ENCODE data around the gene CASZ1.

Gene CASZ1

GRCh38 chr1:10614377-10615225 lies 181.8 kb downstream of the CASZ1 start:
- TF ChIP-seq GATA2 (IDR thresholded peaks at IDR 0.05; ENCODE audit: low read depth, low read length) (no peak), GATA3 (IDR thresholded peaks at IDR 0.05; ENCODE audit: low read depth, low read length) (no peak)

DNA sequence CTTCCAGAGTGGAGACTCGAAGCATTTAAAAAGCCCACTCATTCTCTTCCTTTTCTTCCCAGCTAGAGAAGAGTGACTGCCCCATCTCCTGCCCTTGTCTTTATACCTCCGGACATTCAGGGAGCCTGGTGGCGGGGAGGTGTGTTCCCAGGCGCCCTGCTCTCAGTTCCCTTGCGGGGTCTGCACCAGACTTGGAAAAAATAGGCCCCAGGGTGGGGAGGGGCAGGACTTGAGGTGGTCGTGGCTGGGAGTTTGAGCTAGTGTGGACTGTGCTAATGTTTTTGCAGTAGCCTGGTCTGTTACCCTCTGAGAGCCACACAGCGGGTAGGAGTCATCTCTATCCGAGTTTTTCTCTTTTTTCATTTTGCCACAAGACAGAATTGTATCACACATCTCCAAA lies 182.6 kb downstream of the CASZ1 start:
- TF ChIP-seq GATA2 (IDR thresholded peaks at IDR 0.05; ENCODE audit: low read depth, low read length) (no peak), GATA3 (IDR thresholded peaks at IDR 0.05; ENCODE audit: low read depth, low read length) (no peak)

GRCh38 chr1:10613340-10613739 lies 183.1 kb downstream of the CASZ1 start:
- TF ChIP-seq GATA2 (IDR thresholded peaks at IDR 0.05; ENCODE audit: low read depth, low read length) (no peak), GATA3 (IDR thresholded peaks at IDR 0.05; ENCODE audit: low read depth, low read length) (no peak)

GRCh38 chr1:10612436-10613160 lies 183.8 kb downstream of the CASZ1 start:
- TF ChIP-seq GATA3 (IDR thresholded peaks at IDR 0.05; ENCODE audit: low read depth, low read length) (no peak), GATA2 (IDR thresholded peaks at IDR 0.05; ENCODE audit: low read depth, low read length) (no peak)

DNA sequence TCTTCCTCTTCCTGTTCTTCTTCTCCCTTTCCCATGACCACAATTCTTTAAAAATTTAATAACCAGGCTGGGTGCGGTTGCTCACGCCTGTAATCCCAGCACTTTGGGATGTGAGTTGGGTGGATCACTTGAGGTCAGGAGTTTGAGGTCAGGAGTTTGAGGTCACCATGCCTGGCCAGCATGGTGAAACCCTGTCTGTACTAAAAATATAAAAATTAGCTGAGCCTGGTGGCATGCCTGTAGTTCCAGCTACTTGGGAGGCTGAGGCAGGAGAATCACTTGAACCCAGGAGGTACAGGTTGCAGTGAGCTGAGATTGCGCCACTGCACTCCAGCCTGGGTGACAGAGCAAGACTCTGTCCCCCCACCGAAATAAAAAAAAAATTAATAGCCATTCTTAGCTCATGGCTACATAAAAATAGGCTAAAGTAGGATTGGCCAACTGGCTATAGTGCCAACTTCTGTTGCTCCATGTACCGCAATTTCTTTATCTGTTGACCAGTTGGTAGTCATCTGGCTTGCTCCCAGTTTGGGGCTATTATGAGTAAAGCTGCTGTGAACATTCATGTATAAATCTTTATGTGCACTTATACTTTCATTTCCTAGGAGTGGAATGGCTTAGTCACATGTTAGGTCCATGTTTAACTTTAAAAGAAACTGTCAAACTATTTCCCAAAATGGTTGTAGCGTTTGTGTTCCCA lies 185.4 kb downstream of the CASZ1 start:
- TF ChIP-seq GATA3 (IDR thresholded peaks at IDR 0.05; ENCODE audit: low read depth, low read length) (no peak), GATA2 (IDR thresholded peaks at IDR 0.05; ENCODE audit: low read depth, low read length) (no peak)

DNA sequence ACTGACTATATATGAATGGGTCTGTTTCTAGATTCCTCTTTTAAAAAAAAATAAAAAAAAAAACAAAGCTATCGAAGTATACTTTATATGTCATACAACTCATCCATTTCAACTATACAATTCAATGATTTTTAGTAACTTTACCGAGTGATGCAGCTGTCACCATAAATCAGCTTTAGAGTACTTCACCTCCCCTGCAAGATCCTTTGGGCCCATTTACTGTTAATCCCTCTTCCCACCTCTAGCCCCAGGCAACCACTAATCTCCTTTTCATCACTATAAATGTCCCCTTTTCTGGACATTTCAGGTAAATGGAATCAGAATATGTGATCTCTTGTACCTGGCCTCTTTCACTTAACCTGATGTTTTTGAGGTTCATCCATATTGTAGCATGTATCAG lies 187.8 kb downstream of the CASZ1 start:
- no peak for TF ChIP-seq GATA3 (IDR thresholded peaks at IDR 0.05; ENCODE audit: low read depth, low read length)
- TF ChIP-seq GATA2 (IDR thresholded peaks at IDR 0.05; ENCODE audit: low read depth, low read length) = no peak

GRCh38 chr1:10607228-10607627 lies 189.2 kb downstream of the CASZ1 start:
- TF ChIP-seq GATA3 (IDR thresholded peaks at IDR 0.05; ENCODE audit: low read depth, low read length) (no peak), GATA2 (IDR thresholded peaks at IDR 0.05; ENCODE audit: low read depth, low read length) (no peak)

- TF ChIP-seq GATA3 (IDR thresholded peaks at IDR 0.05; ENCODE audit: low read depth, low read length) = no peak
- no peak for TF ChIP-seq GATA2 (IDR thresholded peaks at IDR 0.05; ENCODE audit: low read depth, low read length)
Observed at GRCh38 chr1:10606064-10606463, 190.4 kb downstream of the CASZ1 start.

- TF ChIP-seq GATA2 (IDR thresholded peaks at IDR 0.05; ENCODE audit: low read depth, low read length) = no peak
- no peak for TF ChIP-seq GATA3 (IDR thresholded peaks at IDR 0.05; ENCODE audit: low read depth, low read length)
Observed at GRCh38 chr1:10604966-10605365, 191.5 kb downstream of the CASZ1 start.

DNA sequence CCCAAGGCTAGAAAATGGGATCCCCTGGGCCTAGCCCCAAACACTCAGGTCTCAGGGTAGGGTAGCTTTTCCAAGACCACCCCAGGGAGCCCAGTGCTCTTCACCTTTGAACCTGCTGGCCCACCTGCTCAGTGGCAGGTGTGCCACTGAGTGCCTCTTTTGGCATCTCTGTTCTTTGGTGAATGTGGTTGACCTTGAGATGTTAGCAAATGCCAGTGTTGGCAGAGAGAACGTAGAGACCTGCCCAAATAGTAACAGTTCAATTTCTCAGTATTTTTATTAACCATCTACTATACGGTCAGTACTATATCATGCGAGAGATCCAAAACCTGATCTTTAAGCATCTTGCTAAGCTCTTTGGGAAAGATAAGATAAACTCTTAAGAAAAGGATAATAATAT lies 193.5 kb downstream of the CASZ1 start:
- TF ChIP-seq GATA3 (IDR thresholded peaks at IDR 0.05; ENCODE audit: low read depth, low read length) (no peak), GATA2 (IDR thresholded peaks at IDR 0.05; ENCODE audit: low read depth, low read length) (no peak)

- TF ChIP-seq GATA3 (IDR thresholded peaks at IDR 0.05; ENCODE audit: low read depth, low read length) (no peak), GATA2 (IDR thresholded peaks at IDR 0.05; ENCODE audit: low read depth, low read length) (no peak)
Observed at GRCh38 chr1:10601342-10602070, 194.9 kb downstream of the CASZ1 start.

GRCh38 chr1:10599194-10599861 lies 197.1 kb downstream of the CASZ1 start:
- TF ChIP-seq GATA3 (IDR thresholded peaks at IDR 0.05; ENCODE audit: low read depth, low read length) (no peak), GATA2 (IDR thresholded peaks at IDR 0.05; ENCODE audit: low read depth, low read length) (no peak)

DNA sequence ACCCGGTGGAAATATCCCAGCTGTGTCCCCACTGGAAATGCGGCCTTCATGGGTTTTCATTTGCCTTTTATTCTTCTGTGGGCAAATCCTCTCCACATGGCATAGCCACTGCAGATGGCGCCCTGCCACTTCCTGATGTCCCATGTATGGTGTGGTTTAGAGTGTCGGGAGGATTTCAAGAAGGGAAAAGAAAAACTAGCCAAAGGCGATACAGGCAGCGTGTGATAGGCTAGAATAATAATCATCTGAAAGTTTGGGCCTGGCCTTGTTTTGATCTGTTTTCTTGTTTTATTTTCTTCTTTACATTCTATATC lies 198.1 kb downstream of the CASZ1 start:
- TF ChIP-seq GATA2 (IDR thresholded peaks at IDR 0.05; ENCODE audit: low read depth, low read length) = no peak
- TF ChIP-seq GATA3 (IDR thresholded peaks at IDR 0.05; ENCODE audit: low read depth, low read length) = no peak

Measured in SH-SY5Y (cell line).